HG02798 (cell line): ENCODE data around the gene NR2C2.
A peak's percentile ranks its signal among the peaks of the same experiment; 100 is the strongest.
"Not testable (repeated sequence)": the region's sequence is repeated elsewhere in the genome, so short reads cannot be mapped to it uniquely, and the experiment has no call there.

Source experiments
- ATAC-seq: cut with Tn5 transposase; IDR thresholded peaks from one replicate; pipeline ENCODE4 v1.9.1; 2021; ENCODE audit warnings: mild to moderate bottlenecking; ENCODE audit not compliant: unreplicated experiment, poor library complexity

The NR2C2 gene

GRCh38 chr3:14957153-14957552, 9.8 kb downstream of the NR2C2 start:
- ATAC-seq = no peak

GRCh38 chr3:14957925-14958324, 10.5 kb downstream of the NR2C2 start:
- no peak for ATAC-seq

DNA sequence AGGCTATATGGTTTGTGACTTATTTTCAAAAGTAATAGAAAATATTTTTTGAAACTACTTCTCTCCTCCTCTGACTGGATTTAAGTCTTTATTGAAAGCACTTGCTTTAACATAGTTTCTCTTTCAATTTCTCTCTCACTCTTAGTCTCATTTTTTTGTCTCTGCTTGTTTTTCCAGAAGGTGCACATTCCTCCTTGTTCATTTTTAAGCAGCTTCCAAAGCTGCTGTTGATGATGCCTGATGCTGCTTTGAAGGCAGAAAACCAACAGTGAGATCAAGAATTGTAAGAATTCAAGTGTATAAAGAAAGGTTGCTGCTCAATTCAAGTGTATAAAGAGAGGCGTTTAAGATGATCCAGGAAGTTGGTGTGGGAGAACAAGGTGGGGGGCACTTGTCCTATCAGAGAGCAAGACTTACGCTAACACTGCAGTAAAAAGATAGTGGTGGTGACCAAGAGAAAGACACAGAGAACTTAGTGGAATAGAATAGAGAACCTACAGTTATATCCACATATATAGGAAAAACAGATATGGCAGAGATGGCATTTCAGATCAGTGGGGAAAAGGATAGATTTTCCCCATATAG, 12.1 kb downstream of the NR2C2 start:
- ATAC-seq = peak; percentile 40

DNA sequence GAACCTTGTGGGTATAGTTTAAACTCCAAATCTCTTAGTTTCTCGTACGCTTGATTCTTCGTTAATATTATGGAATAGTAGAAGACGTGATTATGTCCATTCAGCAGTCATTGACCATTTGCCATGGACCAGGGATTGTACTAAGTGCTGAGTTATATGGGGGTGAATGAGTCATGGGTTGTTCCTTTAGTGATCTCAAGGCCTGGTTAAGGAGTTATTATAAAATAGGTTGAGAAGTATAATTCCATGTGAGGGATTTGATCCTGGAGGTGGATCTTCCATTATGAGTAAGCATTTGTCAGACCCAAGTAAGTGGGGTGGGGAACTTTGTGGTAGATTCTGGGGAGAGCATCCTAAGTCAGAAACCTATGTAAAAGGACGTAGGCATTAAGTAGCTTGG, 15.4 kb downstream of the NR2C2 start:
- no peak for ATAC-seq

DNA sequence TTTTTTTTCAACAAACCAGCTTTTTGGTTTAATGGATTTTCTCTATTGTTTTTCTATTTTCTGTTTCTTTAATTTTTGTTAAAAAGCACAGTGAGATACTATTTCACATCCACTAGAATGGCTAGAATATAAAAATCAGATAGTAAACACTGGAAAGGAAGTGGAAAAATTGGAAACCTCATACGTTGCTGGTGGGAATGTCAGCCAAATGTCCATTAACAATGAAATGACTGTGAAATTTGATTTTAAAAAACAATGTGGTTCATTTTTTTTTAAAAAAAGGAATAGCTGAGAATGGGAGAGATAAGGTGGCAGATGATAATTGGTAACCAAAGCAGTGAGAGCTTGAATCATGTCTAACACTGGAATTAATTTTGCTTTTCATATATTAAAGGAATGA, 19.9 kb downstream of the NR2C2 start:
- ATAC-seq = no peak

DNA sequence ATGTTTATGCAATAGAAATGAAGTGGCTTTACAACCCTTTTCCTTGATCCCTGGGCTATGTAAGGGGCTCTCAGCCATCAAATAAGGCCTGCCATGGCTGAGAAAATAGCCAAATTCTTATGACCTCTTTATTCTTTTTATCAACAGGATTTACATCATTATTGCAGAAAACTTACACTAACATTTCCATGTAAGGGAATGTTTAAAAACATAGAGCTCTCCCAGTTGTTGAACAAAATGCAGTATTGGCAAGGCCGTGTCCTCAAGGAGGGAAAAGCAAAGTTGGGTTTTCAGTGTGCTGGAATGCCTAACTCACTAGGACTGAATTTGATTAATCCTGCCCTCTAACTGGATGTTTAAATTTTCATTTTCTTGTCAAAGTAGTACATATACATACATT, 22.3 kb downstream of the NR2C2 start:
- no peak for ATAC-seq

DNA sequence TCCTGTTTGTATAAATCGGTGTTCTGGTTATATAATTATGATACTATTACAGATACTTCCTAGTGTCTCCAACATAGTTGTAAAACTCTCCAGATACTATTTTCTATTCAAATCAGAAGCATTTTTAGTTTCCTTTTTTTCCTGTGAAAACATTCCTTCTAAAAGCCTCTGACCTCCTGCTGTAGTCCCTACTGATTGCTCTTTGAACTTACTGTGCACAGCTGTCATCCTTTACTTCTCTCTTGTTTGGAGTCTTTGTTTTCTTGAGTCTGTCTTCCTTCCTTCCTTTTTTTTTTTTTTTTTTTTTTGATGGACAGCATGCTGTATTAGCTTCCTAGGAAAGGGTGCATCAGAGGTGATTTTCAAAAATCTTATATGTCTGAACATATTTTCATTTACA, 28.9 kb downstream of the NR2C2 start:
- no peak for ATAC-seq

DNA sequence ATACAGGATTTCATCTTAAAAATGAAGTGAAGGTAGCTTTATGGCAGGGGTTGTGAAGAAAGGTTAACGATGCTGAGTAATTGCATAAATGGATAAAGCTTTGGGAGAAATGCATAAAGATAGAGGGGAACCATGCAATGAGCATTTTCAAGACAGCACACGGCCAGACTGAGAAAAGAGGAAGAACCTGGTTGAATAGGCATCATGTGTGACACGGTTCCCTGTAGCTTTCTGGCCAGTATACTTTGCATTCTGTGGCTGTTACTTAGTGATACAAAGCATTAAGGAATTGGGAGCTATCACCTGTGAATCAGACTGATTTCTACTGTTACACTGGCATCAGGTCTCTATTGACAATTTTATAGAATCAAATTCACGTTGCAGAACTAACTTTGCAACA, 33.3 kb downstream of the NR2C2 start:
- ATAC-seq = no peak

GRCh38 chr3:14984581-14985113, 37.3 kb downstream of the NR2C2 start:
- ATAC-seq = no peak

GRCh38 chr3:14988988-14989394, 41.6 kb downstream of the NR2C2 start:
- ATAC-seq = peak; percentile 100

- ATAC-seq = no peak
Observed at GRCh38 chr3:14989943-14990779, 42.8 kb downstream of the NR2C2 start.

GRCh38 chr3:14990780-14991148, 43.4 kb downstream of the NR2C2 start:
- no peak for ATAC-seq

DNA sequence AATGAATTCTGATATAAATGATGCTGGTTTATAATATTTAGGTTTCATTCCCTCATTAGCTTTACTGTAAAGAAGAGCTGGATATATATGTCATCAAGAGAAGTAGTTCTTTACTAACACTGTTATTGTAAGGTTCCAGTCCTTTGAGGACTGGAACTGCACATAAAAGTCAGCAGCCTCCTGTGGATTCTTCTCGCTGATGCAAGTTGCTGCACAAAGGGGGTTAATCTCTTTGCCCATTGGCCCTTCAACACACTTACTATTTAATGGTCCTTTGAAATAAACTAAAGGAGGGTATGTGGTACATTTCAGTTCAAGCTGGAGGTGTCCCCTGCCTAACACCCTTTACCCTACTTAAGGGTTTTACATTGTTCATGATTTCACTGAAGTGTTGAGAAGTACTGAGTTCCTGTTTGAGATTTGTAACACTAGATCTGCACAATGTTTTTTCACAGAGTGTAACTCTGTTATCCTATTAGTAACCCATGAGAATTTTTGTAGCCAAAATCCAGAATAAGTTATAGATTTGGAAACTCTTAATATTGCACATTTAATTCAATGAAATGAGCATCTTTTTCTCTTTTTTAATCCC, 43.9 kb downstream of the NR2C2 start:
- ATAC-seq = no peak

GRCh38 chr3:14991818-14992612, 44.6 kb downstream of the NR2C2 start:
- no peak for ATAC-seq

- ATAC-seq = no peak
Observed at GRCh38 chr3:14997941-14998340, 50.6 kb downstream of the NR2C2 start.

DNA sequence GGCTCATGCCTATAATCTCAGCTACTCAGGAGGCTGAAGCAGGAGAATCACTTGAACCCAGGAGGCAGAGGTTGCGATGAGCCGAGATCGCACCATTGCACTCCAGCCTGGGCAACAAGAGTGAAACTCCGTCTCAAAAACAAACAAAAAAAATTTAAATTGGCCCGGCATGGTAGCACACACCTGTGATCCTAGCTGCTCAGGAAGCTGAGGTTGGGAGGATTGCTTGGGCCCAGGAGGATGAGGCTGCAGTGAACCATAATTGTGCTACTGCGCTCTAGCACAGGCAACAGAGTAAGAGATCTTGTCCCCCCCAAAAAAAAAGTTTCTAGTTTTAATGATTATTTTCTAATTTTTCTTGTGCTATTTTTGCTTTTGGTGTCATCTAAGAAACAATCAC, 51.8 kb downstream of the NR2C2 start:
- ATAC-seq = not testable (repeated sequence)

DNA sequence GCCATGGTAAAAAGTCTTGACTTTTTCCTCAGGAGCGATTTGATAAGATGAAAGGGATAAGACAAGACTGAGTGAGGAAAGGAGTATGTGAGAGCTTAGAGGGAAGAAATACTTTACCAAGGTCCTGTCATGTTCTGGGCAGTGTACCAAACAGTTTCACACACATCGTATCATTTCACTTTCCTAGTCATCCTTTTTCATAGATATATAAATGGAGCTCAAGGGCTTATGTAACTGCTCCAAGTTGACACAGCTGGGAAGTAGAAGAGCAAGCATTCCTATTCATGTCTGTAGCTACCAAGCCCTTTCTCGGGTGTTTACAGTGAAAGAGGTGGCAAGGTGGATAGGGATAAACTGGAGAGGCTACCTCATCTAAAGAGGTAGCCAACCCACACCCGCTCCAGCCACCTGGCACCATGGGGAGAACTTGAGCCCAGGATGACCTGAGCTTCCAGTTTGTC, 60.3 kb downstream of the NR2C2 start:
- no peak for ATAC-seq

DNA sequence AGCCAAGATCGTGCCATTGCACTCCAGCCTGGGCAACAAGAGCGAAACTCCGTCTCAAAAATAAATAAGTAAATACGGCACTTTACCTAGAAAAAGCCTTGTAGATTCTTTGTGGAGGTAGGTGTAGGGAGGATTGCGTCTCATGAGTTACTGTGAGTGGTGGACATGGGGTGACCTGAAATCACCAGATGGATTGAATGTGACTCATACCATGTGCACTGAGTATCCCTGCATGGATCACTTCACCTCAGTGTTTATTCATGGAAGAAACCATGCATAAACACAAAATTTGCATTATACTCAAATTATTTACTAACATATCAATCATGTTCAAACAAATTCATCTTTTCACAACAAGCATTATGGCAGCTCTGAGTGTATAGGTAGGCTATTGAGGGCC, 61.8 kb downstream of the NR2C2 start:
- ATAC-seq = no peak

GRCh38 chr3:15010664-15011063, 63.3 kb downstream of the NR2C2 start:
- ATAC-seq = no peak

GRCh38 chr3:15011174-15011573, 63.8 kb downstream of the NR2C2 start:
- ATAC-seq = no peak
